ENCODE results near the gene TTLL6. TPM values are rescaled to one million over a fixed set of nuclear protein-coding genes. Genes with fewer than 3 reads are reported as not detected.

Gene TTLL6
- total and polyA plus RNA-seq, 9 of the 15 experiments (the other 6 are each of a cell fraction or from before 2014, with no cell fraction given): 0.05 TPM; not detected in 8

DNA sequence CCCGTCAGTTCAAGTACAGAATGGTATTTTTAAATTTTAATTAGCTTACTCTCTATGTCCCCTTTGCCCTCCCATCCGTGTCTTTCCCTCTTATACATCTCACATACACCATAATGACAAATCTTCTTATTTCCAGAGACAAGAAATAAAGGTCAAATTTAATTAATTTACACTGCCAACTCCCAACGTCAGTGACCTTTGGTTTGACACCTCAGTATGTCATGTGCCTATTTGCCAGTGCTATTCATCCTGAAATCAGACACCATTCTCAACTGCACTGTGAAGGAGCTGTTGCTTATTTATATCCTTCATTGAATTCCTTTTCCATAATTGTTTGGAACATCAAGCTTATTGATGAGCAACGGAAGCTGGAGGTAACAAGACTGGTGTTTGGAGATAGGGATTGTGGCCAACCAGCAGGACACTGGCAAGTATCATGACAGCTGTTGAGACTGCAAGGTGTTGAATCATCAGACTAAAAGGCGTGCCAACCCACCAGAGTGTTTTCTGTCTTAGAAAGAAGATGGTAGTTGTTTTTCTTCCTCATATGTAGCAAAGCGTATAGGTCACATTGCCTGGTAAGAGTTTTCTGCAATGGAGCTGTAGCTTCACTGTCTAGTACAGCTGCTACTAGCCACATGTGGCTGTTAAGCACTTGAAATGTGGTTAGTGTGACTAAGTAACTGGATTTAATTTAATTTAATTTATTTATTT, 26.3 kb upstream of the TTLL6 start (continued):
- TF ChIP-seq, protein P1, sequence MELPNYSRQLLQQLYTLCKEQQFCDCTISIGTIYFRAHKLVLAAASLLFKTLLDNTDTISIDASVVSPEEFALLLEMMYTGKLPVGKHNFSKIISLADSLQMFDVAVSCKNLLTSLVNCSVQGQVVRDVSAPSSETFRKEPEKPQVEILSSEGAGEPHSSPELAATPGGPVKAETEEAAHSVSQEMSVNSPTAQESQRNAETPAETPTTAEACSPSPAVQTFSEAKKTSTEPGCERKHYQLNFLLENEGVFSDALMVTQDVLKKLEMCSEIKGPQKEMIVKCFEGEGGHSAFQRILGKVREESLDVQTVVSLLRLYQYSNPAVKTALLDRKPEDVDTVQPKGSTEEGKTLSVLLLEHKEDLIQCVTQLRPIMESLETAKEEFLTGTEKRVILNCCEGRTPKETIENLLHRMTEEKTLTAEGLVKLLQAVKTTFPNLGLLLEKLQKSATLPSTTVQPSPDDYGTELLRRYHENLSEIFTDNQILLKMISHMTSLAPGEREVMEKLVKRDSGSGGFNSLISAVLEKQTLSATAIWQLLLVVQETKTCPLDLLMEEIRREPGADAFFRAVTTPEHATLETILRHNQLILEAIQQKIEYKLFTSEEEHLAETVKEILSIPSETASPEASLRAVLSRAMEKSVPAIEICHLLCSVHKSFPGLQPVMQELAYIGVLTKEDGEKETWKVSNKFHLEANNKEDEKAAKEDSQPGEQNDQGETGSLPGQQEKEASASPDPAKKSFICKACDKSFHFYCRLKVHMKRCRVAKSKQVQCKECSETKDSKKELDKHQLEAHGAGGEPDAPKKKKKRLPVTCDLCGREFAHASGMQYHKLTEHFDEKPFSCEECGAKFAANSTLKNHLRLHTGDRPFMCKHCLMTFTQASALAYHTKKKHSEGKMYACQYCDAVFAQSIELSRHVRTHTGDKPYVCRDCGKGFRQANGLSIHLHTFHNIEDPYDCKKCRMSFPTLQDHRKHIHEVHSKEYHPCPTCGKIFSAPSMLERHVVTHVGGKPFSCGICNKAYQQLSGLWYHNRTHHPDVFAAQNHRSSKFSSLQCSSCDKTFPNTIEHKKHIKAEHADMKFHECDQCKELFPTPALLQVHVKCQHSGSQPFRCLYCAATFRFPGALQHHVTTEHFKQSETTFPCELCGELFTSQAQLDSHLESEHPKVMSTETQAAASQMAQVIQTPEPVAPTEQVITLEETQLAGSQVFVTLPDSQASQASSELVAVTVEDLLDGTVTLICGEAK (IDR thresholded peaks at IDR 0.05): no peak
- TF ChIP-seq, protein P1 (CRISPR knock-in tag; IDR thresholded peaks at IDR 0.05): no peak
- TF ChIP-seq ZNF217 (CRISPR knock-in tag; IDR thresholded peaks at IDR 0.05): no peak
- no peak for TF ChIP-seq STAG1 (CRISPR knock-in tag; IDR thresholded peaks at IDR 0.05; ENCODE audit: borderline replicate concordance)
- TF ChIP-seq ZSCAN29 (IDR thresholded peaks at IDR 0.05): no peak
- no peak for TF ChIP-seq MAFF (IDR thresholded peaks at IDR 0.05; ENCODE audit: low read length)
- no peak for TF ChIP-seq ZNF75A (CRISPR knock-in tag; IDR thresholded peaks at IDR 0.05)
- TF ChIP-seq, protein P2, sequence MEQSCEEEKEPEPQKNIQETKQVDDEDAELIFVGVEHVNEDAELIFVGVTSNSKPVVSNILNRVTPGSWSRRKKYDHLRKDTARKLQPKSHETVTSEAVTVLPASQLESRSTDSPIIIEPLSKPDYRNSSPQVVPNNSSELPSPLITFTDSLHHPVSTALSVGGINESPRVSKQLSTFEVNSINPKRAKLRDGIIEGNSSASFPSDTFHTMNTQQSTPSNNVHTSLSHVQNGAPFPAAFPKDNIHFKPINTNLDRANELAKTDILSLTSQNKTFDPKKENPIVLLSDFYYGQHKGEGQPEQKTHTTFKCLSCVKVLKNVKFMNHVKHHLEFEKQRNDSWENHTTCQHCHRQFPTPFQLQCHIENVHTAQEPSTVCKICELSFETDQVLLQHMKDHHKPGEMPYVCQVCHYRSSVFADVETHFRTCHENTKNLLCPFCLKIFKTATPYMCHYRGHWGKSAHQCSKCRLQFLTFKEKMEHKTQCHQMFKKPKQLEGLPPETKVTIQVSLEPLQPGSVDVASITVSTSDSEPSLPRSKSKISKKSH (CRISPR knock-in tag; IDR thresholded peaks at IDR 0.05): no peak
